Measurements from ENCODE around the gene GALNT17.

Gene GALNT17

GRCh38 chr7:71466448-71467145, 334.7 kb downstream of the GALNT17 start:
- DNase-seq: no peak

- no peak for DNase-seq
These were observed 338.4 kb downstream of the GALNT17 start for GRCh38 chr7:71470326-71470725.

GRCh38 chr7:71470830-71471229, 338.9 kb downstream of the GALNT17 start:
- no peak for DNase-seq

- no peak for DNase-seq
These were observed 341.0 kb downstream of the GALNT17 start for GRCh38 chr7:71472962-71473361.

- DNase-seq: no peak
These were observed 341.5 kb downstream of the GALNT17 start for GRCh38 chr7:71473366-71473967.

- no peak for DNase-seq
These were observed 345.5 kb downstream of the GALNT17 start for GRCh38 chr7:71477441-71477840.

- no peak for DNase-seq
These were observed 347.3 kb downstream of the GALNT17 start for GRCh38 chr7:71479231-71479630.

GRCh38 chr7:71480791-71481190, 348.8 kb downstream of the GALNT17 start:
- DNase-seq: no peak

- DNase-seq: no peak
These were observed 350.3 kb downstream of the GALNT17 start for GRCh38 chr7:71482284-71482683.

GRCh38 chr7:71484380-71484779, 352.4 kb downstream of the GALNT17 start:
- DNase-seq: no peak

GRCh38 chr7:71485586-71485985, 353.6 kb downstream of the GALNT17 start:
- DNase-seq: no peak

- no peak for DNase-seq
These were observed 354.5 kb downstream of the GALNT17 start for GRCh38 chr7:71486414-71486813.

- DNase-seq: no peak
These were observed 355.1 kb downstream of the GALNT17 start for GRCh38 chr7:71486856-71487628.

GRCh38 chr7:71488308-71488707, 356.4 kb downstream of the GALNT17 start:
- DNase-seq: no peak

GRCh38 chr7:71491336-71491735, 359.4 kb downstream of the GALNT17 start:
- DNase-seq: no peak

GRCh38 chr7:71495828-71496227, 363.9 kb downstream of the GALNT17 start:
- no peak for DNase-seq

GRCh38 chr7:71497256-71497946, 365.5 kb downstream of the GALNT17 start:
- no peak for DNase-seq

GRCh38 chr7:71498381-71498780, 366.4 kb downstream of the GALNT17 start:
- DNase-seq: no peak

- no peak for DNase-seq
These were observed 372.9 kb downstream of the GALNT17 start for GRCh38 chr7:71504697-71505441.

- DNase-seq: no peak
These were observed 374.9 kb downstream of the GALNT17 start for GRCh38 chr7:71506822-71507221.

- DNase-seq: no peak
These were observed 376.0 kb downstream of the GALNT17 start for GRCh38 chr7:71507680-71508602.

Data from activated gamma-delta T cell (primary cell).